ENCODE results near the gene MRPL16.
A peak's percentile ranks its signal among the peaks of the same experiment; 100 is the strongest.

The MRPL16 gene

GRCh38 chr11:59765068-59765735 lies 45.4 kb downstream of the MRPL16 start:
- no peak for TF ChIP-seq ZFX (IDR thresholded peaks at IDR 0.05; ENCODE audit: borderline replicate concordance)
- no peak overlapping the region for H3K27ac ChIP-seq

GRCh38 chr11:59761993-59762392 lies 48.6 kb downstream of the MRPL16 start:
- TF ChIP-seq ZFX (IDR thresholded peaks at IDR 0.05; ENCODE audit: borderline replicate concordance): no peak
- TF ChIP-seq, protein P1, sequence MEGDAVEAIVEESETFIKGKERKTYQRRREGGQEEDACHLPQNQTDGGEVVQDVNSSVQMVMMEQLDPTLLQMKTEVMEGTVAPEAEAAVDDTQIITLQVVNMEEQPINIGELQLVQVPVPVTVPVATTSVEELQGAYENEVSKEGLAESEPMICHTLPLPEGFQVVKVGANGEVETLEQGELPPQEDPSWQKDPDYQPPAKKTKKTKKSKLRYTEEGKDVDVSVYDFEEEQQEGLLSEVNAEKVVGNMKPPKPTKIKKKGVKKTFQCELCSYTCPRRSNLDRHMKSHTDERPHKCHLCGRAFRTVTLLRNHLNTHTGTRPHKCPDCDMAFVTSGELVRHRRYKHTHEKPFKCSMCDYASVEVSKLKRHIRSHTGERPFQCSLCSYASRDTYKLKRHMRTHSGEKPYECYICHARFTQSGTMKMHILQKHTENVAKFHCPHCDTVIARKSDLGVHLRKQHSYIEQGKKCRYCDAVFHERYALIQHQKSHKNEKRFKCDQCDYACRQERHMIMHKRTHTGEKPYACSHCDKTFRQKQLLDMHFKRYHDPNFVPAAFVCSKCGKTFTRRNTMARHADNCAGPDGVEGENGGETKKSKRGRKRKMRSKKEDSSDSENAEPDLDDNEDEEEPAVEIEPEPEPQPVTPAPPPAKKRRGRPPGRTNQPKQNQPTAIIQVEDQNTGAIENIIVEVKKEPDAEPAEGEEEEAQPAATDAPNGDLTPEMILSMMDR (IDR thresholded peaks at IDR 0.05): no peak
- no peak overlapping the region for H3K27ac ChIP-seq

DNA sequence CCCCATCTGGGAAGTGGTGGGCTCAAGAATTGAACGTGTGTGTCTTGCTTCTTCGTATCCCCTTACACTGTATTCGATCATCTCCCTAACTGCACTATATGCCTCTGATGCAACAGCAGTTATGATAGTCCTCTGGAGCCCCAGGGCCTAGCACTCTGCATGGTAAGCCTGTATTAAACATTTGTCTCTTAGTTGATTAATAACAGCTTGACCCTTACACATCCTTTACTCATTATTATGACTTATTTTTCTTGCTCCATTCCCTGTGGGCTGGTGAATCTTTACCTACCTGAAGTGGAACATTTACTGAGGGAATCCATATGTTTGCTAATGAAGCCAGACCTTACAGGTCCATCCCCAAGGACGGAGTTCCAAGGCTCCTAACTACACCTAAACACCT lies 49.8 kb downstream of the MRPL16 start:
- no peak for TF ChIP-seq ZFX (IDR thresholded peaks at IDR 0.05; ENCODE audit: borderline replicate concordance)
- TF ChIP-seq, protein P1 (IDR thresholded peaks at IDR 0.05): no peak

GRCh38 chr11:59759900-59760299 lies 50.7 kb downstream of the MRPL16 start:
- TF ChIP-seq ZFX (IDR thresholded peaks at IDR 0.05; ENCODE audit: borderline replicate concordance): no peak
- TF ChIP-seq, protein P1 (IDR thresholded peaks at IDR 0.05): no peak
- H3K27ac ChIP-seq: no peak overlapping the region

More for the DNA sequence above, 49.8 kb downstream of the MRPL16 start:
- H3K27ac ChIP-seq: no peak overlapping the region

- TF ChIP-seq ZFX (IDR thresholded peaks at IDR 0.05; ENCODE audit: borderline replicate concordance): no peak
- TF ChIP-seq, protein P1 (IDR thresholded peaks at IDR 0.05): no peak
- H3K27ac ChIP-seq: no peak overlapping the region
Measured at GRCh38 chr11:59758401-59759037, 52.1 kb downstream of the MRPL16 start.

- H3K27ac ChIP-seq: peak overlapping the region; percentile 88
- TF ChIP-seq, protein P1 (IDR thresholded peaks at IDR 0.05): no peak
- TF ChIP-seq ZFX (IDR thresholded peaks at IDR 0.05; ENCODE audit: borderline replicate concordance): no peak
Measured at GRCh38 chr11:59756845-59757244, 53.7 kb downstream of the MRPL16 start.

DNA sequence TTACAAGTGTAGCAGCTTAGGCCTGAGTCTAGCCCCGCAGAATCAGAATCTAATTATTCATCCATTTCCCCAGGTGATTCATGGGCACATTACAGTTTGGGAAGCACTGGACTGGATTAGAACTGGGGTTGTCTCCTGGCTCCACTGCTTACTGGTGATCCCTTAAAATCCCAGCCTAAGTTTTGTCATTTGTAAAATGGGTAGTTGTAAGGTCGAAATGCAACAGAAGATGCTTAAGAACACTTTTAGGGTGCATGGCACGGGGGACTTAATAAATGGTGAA lies 54.1 kb downstream of the MRPL16 start:
- TF ChIP-seq, protein P1 (IDR thresholded peaks at IDR 0.05): no peak
- no peak for TF ChIP-seq ZFX (IDR thresholded peaks at IDR 0.05; ENCODE audit: borderline replicate concordance)

More for the DNA sequence above, 54.1 kb downstream of the MRPL16 start:
- H3K27ac ChIP-seq: peak overlapping the region; percentile 88
